ENCODE data around the gene PCDHB5. TPM values are rescaled to one million over a fixed set of nuclear protein-coding genes. Genes with fewer than 3 reads are reported as not detected.

Gene PCDHB5
- total and polyA plus RNA-seq, 4 donors: 5.9 to 10.6 (median 7.3) TPM

Other genes starting within 250 kb of the PCDHB5 start
- gene PCDHAC1, start 208.9 kb upstream of the PCDHB5 start, total RNA-seq: 10 to 100 TPM in 1 of 2 donors, 1 to 10 TPM in 1; 3.3 to 14.2 TPM
- gene PCDHAC1, start 208.9 kb upstream of the PCDHB5 start, polyA plus RNA-seq (ENCODE audit: insufficient read length in 2 of 2): 1 to 10 TPM; 3.6 to 3.8 TPM
- 10 to 100 TPM in 1 of 2 donors, 1 to 10 TPM in 1; 6.3 to 27.1 TPM for gene PCDHAC2, start 168.7 kb upstream of the PCDHB5 start, total RNA-seq
- 10 to 100 TPM; 13.5 to 14.1 TPM for gene PCDHAC2, start 168.7 kb upstream of the PCDHB5 start, polyA plus RNA-seq (ENCODE audit: insufficient read length in 2 of 2)
- under 1 TPM; 0.06 to 0.20 TPM for gene PCDHB1, start 83.8 kb upstream of the PCDHB5 start, total RNA-seq
- under 1 TPM; 0.05 to 0.11 TPM for gene PCDHB1, start 83.8 kb upstream of the PCDHB5 start, polyA plus RNA-seq (ENCODE audit: insufficient read length in 2 of 2)
- gene PCDHB2, start 40.6 kb upstream of the PCDHB5 start, total RNA-seq: 1 to 10 TPM; 5.2 to 5.8 TPM
- 10 to 100 TPM; 10.3 to 10.8 TPM for gene PCDHB2, start 40.6 kb upstream of the PCDHB5 start, polyA plus RNA-seq (ENCODE audit: insufficient read length in 2 of 2)
- gene PCDHB3, start 34.7 kb upstream of the PCDHB5 start, total RNA-seq: 1 to 10 TPM; 2.7 to 5.5 TPM
- gene PCDHB3, start 34.7 kb upstream of the PCDHB5 start, polyA plus RNA-seq (ENCODE audit: insufficient read length in 2 of 2): 1 to 10 TPM; 2.8 to 4.5 TPM
- gene PCDHB4, start 13.4 kb upstream of the PCDHB5 start, total RNA-seq: 1 to 10 TPM; 3.2 to 4.1 TPM
- gene PCDHB4, start 13.4 kb upstream of the PCDHB5 start, polyA plus RNA-seq (ENCODE audit: insufficient read length in 2 of 2): 1 to 10 TPM; 5.4 to 6.3 TPM
- gene PCDHB6, start 14.9 kb downstream of the PCDHB5 start, total RNA-seq: 1 to 10 TPM; 1.9 to 2.7 TPM
- 1 to 10 TPM; 5.4 to 5.5 TPM for gene PCDHB6, start 14.9 kb downstream of the PCDHB5 start, polyA plus RNA-seq (ENCODE audit: insufficient read length in 2 of 2)
- 1 to 10 TPM; 4.6 to 5.2 TPM for gene PCDHB7, start 37.4 kb downstream of the PCDHB5 start, total RNA-seq
- 1 to 10 TPM; 5.2 to 5.5 TPM for gene PCDHB7, start 37.4 kb downstream of the PCDHB5 start, polyA plus RNA-seq (ENCODE audit: insufficient read length in 2 of 2)
- gene PCDHB8, start 42.6 kb downstream of the PCDHB5 start, total RNA-seq: 1 to 10 TPM; 1.7 to 1.9 TPM
- 1 to 10 TPM; 2.2 to 3.0 TPM for gene PCDHB8, start 42.6 kb downstream of the PCDHB5 start, polyA plus RNA-seq (ENCODE audit: insufficient read length in 2 of 2)
- gene PCDHB16, start 47.2 kb downstream of the PCDHB5 start, total RNA-seq: 1 to 10 TPM; 3.9 to 4.7 TPM
- gene PCDHB16, start 47.2 kb downstream of the PCDHB5 start, polyA plus RNA-seq (ENCODE audit: insufficient read length in 2 of 2): 1 to 10 TPM; 4.9 to 6.5 TPM
- gene PCDHB9, start 52.0 kb downstream of the PCDHB5 start, total RNA-seq: 1 to 10 TPM; 2.9 to 3.5 TPM
- gene PCDHB9, start 52.0 kb downstream of the PCDHB5 start, polyA plus RNA-seq (ENCODE audit: insufficient read length in 2 of 2): 1 to 10 TPM; 7.0 to 8.5 TPM
- gene PCDHB10, start 57.1 kb downstream of the PCDHB5 start, total RNA-seq: 1 to 10 TPM; 5.9 to 9.3 TPM
- gene PCDHB10, start 57.1 kb downstream of the PCDHB5 start, polyA plus RNA-seq (ENCODE audit: insufficient read length in 2 of 2): 10 to 100 TPM; 11.6 to 15.8 TPM
- 1 to 10 TPM; 7.6 to 9.7 TPM for gene PCDHB11, start 64.4 kb downstream of the PCDHB5 start, total RNA-seq
- 1 to 10 TPM; 3.8 to 3.9 TPM for gene PCDHB11, start 64.4 kb downstream of the PCDHB5 start, polyA plus RNA-seq (ENCODE audit: insufficient read length in 2 of 2)
- 10 to 100 TPM in 1 of 2 donors, 1 to 10 TPM in 1; 5.3 to 10.7 TPM for gene PCDHB12, start 73.5 kb downstream of the PCDHB5 start, total RNA-seq
- 1 to 10 TPM; 3.3 to 4.9 TPM for gene PCDHB12, start 73.5 kb downstream of the PCDHB5 start, polyA plus RNA-seq (ENCODE audit: insufficient read length in 2 of 2)
- gene PCDHB13, start 78.7 kb downstream of the PCDHB5 start, total RNA-seq: 1 to 10 TPM; 4.5 to 8.7 TPM
- 1 to 10 TPM; 3.8 to 5.0 TPM for gene PCDHB13, start 78.7 kb downstream of the PCDHB5 start, polyA plus RNA-seq (ENCODE audit: insufficient read length in 2 of 2)
- gene PCDHB14, start 88.1 kb downstream of the PCDHB5 start, total RNA-seq: 10 to 100 TPM; 10.4 to 11.9 TPM
- 10 to 100 TPM; 15.4 to 17.4 TPM for gene PCDHB14, start 88.1 kb downstream of the PCDHB5 start, polyA plus RNA-seq (ENCODE audit: insufficient read length in 2 of 2)
- 10 to 100 TPM; 10.4 to 15.2 TPM for gene PCDHB15, start 110.2 kb downstream of the PCDHB5 start, total RNA-seq
- 10 to 100 TPM; 12.3 to 21.1 TPM for gene PCDHB15, start 110.2 kb downstream of the PCDHB5 start, polyA plus RNA-seq (ENCODE audit: insufficient read length in 2 of 2)
- under 1 TPM in 1 of 2 donors, not detected in 1; 0.39 TPM for gene SLC25A2, start 168.8 kb downstream of the PCDHB5 start, total RNA-seq
- gene SLC25A2, start 168.8 kb downstream of the PCDHB5 start, polyA plus RNA-seq (ENCODE audit: insufficient read length in 2 of 2): under 1 TPM in 1 of 2 donors, not detected in 1; 0.15 TPM
- 100 to 1,000 TPM in 1 of 2 donors, 10 to 100 TPM in 1; 98.2 to 111 TPM for gene TAF7, start 185.6 kb downstream of the PCDHB5 start, total RNA-seq
- 100 to 1,000 TPM in 1 of 2 donors, 10 to 100 TPM in 1; 90.1 to 101 TPM for gene TAF7, start 185.6 kb downstream of the PCDHB5 start, polyA plus RNA-seq (ENCODE audit: insufficient read length in 2 of 2)
- 1 to 10 TPM; 1.4 to 3.0 TPM for gene PCDHGA1, start 195.3 kb downstream of the PCDHB5 start, total RNA-seq
- 1 to 10 TPM; 2.5 to 3.8 TPM for gene PCDHGA1, start 195.3 kb downstream of the PCDHB5 start, polyA plus RNA-seq (ENCODE audit: insufficient read length in 2 of 2)
- gene PCDHGA2, start 203.6 kb downstream of the PCDHB5 start, total RNA-seq: 10 to 100 TPM in 1 of 2 donors, 1 to 10 TPM in 1; 8.9 to 10.4 TPM
- gene PCDHGA2, start 203.6 kb downstream of the PCDHB5 start, polyA plus RNA-seq (ENCODE audit: insufficient read length in 2 of 2): 10 to 100 TPM; 14.0 to 17.7 TPM
- 10 to 100 TPM in 1 of 2 donors, 1 to 10 TPM in 1; 9.2 to 10.5 TPM for gene PCDHGA3, start 208.6 kb downstream of the PCDHB5 start, total RNA-seq
- gene PCDHGA3, start 208.6 kb downstream of the PCDHB5 start, polyA plus RNA-seq (ENCODE audit: insufficient read length in 2 of 2): 10 to 100 TPM; 12.3 to 19.2 TPM
- gene PCDHGB1, start 214.9 kb downstream of the PCDHB5 start, total RNA-seq: 1 to 10 TPM; 6.4 to 8.6 TPM
- 1 to 10 TPM; 9.8 to 9.9 TPM for gene PCDHGB1, start 214.9 kb downstream of the PCDHB5 start, polyA plus RNA-seq (ENCODE audit: insufficient read length in 2 of 2)
- 1 to 10 TPM; 7.5 to 8.2 TPM for gene PCDHGA4, start 219.8 kb downstream of the PCDHB5 start, total RNA-seq
- gene PCDHGA4, start 219.8 kb downstream of the PCDHB5 start, polyA plus RNA-seq (ENCODE audit: insufficient read length in 2 of 2): 1 to 10 TPM; 9.5 to 9.9 TPM
- 1 to 10 TPM; 6.3 to 6.7 TPM for gene PCDHGB2, start 224.8 kb downstream of the PCDHB5 start, total RNA-seq
- gene PCDHGB2, start 224.8 kb downstream of the PCDHB5 start, polyA plus RNA-seq (ENCODE audit: insufficient read length in 2 of 2): 10 to 100 TPM in 1 of 2 donors, 1 to 10 TPM in 1; 9.0 to 14.0 TPM
- 1 to 10 TPM; 7.9 to 8.8 TPM for gene PCDHGA5, start 229.0 kb downstream of the PCDHB5 start, total RNA-seq
- 10 to 100 TPM; 14.0 to 15.5 TPM for gene PCDHGA5, start 229.0 kb downstream of the PCDHB5 start, polyA plus RNA-seq (ENCODE audit: insufficient read length in 2 of 2)
- 1 to 10 TPM; 6.0 to 8.3 TPM for gene PCDHGB3, start 235.0 kb downstream of the PCDHB5 start, total RNA-seq
- 1 to 10 TPM; 7.1 to 8.4 TPM for gene PCDHGB3, start 235.0 kb downstream of the PCDHB5 start, polyA plus RNA-seq (ENCODE audit: insufficient read length in 2 of 2)
- 10 to 100 TPM in 1 of 2 donors, 1 to 10 TPM in 1; 8.5 to 12.3 TPM for gene PCDHGA6, start 238.7 kb downstream of the PCDHB5 start, total RNA-seq
- gene PCDHGA6, start 238.7 kb downstream of the PCDHB5 start, polyA plus RNA-seq (ENCODE audit: insufficient read length in 2 of 2): 10 to 100 TPM; 18.4 to 19.2 TPM
- gene PCDHGA7, start 247.5 kb downstream of the PCDHB5 start, total RNA-seq: 1 to 10 TPM; 6.1 to 6.6 TPM
- gene PCDHGA7, start 247.5 kb downstream of the PCDHB5 start, polyA plus RNA-seq (ENCODE audit: insufficient read length in 2 of 2): 1 to 10 TPM; 5.2 to 6.7 TPM

Data from spinal cord (tissue), 4 donors.